HepG2 (cell line): ENCODE measurements around the gene PTPRH. TPM values are rescaled to one million over a fixed set of nuclear protein-coding genes. Genes with fewer than 3 reads are reported as not detected.
A peak's percentile ranks its signal among the peaks of the same experiment; 100 is the strongest.

ENCODE experiments used
- CBX1 ChIP-seq: IDR thresholded peaks from one replicate; pipeline ENCODE4 v1.6.1; 2016; ENCODE audit warnings: antibody characterized with exemption, low read depth
- JUN ChIP-seq: sonication (generic); formaldehyde crosslinking; IDR thresholded peaks from 2 replicates; pipeline ENCODE4 v1.4.0; 2020; ENCODE audit warnings: mild to moderate bottlenecking, missing genetic modification reagents
- NRL ChIP-seq: sonication (generic); formaldehyde crosslinking; IDR thresholded peaks from 2 replicates; pipeline ENCODE4 v1.5.0; 2020; ENCODE audit warnings: missing genetic modification reagents, mild to moderate bottlenecking, moderate library complexity, borderline replicate concordance
- RNF219 ChIP-seq: sonication (generic); formaldehyde crosslinking; IDR thresholded peaks from 2 replicates; pipeline ENCODE4 v1.5.0; 2020; ENCODE audit warnings: mild to moderate bottlenecking, missing genetic modification reagents
- THAP7 ChIP-seq: sonication (generic); formaldehyde crosslinking; IDR thresholded peaks from 2 replicates; pipeline ENCODE4 v1.8.1; 2023; ENCODE audit warnings: mild to moderate bottlenecking, missing genetic modification reagents
- TRAFD1 ChIP-seq: sonication (generic); formaldehyde crosslinking; IDR thresholded peaks from 2 replicates; pipeline ENCODE4 v1.5.1; 2020; ENCODE audit warnings: missing genetic modification reagents, mild to moderate bottlenecking, borderline replicate concordance
- ZBTB20 ChIP-seq: sonication (generic); formaldehyde crosslinking; IDR thresholded peaks from 2 replicates; pipeline ENCODE4 v1.8.1; 2023; ENCODE audit warnings: missing genetic modification reagents, low read depth, mild to moderate bottlenecking, borderline replicate concordance
- ZNF205 ChIP-seq: IDR thresholded peaks from 2 replicates; pipeline ENCODE4 v1.6.1; 2018; ENCODE audit warnings: missing biosample characterization, missing genetic modification reagents
- ZNF407 ChIP-seq: sonication (generic); formaldehyde crosslinking; IDR thresholded peaks from one replicate; pipeline ENCODE4 v1.5.1; 2020; ENCODE audit warnings: mild to moderate bottlenecking, missing genetic modification reagents; ENCODE audit errors: not compliant biosample characterization
- ZNF460 ChIP-seq: sonication (generic); formaldehyde crosslinking; IDR thresholded peaks from 2 replicates; pipeline ENCODE4 v1.5.1; 2020; ENCODE audit warnings: missing genetic modification reagents, mild to moderate bottlenecking, borderline replicate concordance
- ZNF781 ChIP-seq: sonication (generic); formaldehyde crosslinking; IDR thresholded peaks from 2 replicates; pipeline ENCODE4 v1.5.1; 2020; ENCODE audit warnings: borderline replicate concordance, mild to moderate bottlenecking, missing genetic modification reagents; ENCODE audit errors: not compliant biosample characterization
- ZNF883 ChIP-seq: sonication (generic); formaldehyde crosslinking; IDR thresholded peaks from 2 replicates; pipeline ENCODE4 v1.5.1; 2020; ENCODE audit warnings: mild to moderate bottlenecking, missing genetic modification reagents; ENCODE audit errors: not compliant biosample characterization
- polyA plus RNA-seq, 8 experiments: library from polyadenylated mRNA; depleted of rRNA in 3 of 8; stranded (reverse) in 7 of 8; unstranded in 1 of 8; fragments of >200 nt; fragmentation: Illumina TruSeq in 4 of 8; extraction: Trizol in 4 of 8; gene quantifications; 2 replicates each; pipeline versions ENCODE4 v1.2.1 to v1.2.3, GENCODE V29; 2011 to 2016; ENCODE audit warnings: low read depth in 4 of 8, missing spikeins in 1 of 8, mixed read lengths in 1 of 8; ENCODE audit not compliant: insufficient read depth in 1 of 8
- total RNA-seq, 5 experiments: library from RNA; depleted of rRNA; stranded (reverse); fragments of >200 nt; fragmentation: Illumina TruSeq; extraction: Trizol; gene quantifications; 2 replicates each; pipeline ENCODE4 v1.2.3, GENCODE V29; 2016; ENCODE audit warnings: low read depth in 1 of 5

The PTPRH gene
- total and polyA plus RNA-seq, 2 of the 13 experiments (the other 11 are each of a cell fraction or from before 2014, with no cell fraction given), result 14.7 to 125 TPM

GRCh38 chr19:55206664-55207500 lies 2.4 kb downstream of the PTPRH start (continued):
- no peak; the same call in 1 of the 2 replicates for TF ChIP-seq THAP7
- peak; percentile 49; the same call in 1 of the 2 replicates for TF ChIP-seq ZNF205
- TF ChIP-seq ZBTB20, result peak; percentile 11; the same call in 1 of the 2 replicates
- TF ChIP-seq TRAFD1, result no peak
- TF ChIP-seq ZNF781 (CRISPR knock-in tag), result no peak
- TF ChIP-seq JUN (CRISPR knock-in tag), result peak; percentile 76; the same call in 1 of the 2 replicates
- no peak for TF ChIP-seq ZNF460
- TF ChIP-seq NRL (CRISPR knock-in tag), result peak; percentile 69; the same call in 1 of the 2 replicates
- TF ChIP-seq CBX1, result no peak
- TF ChIP-seq RNF219 (CRISPR knock-in tag), result no peak
- TF ChIP-seq ZNF407 (CRISPR knock-in tag), result peak; percentile 86
- peak; percentile 80 for TF ChIP-seq ZNF883 (CRISPR knock-in tag)
